ENCODE data around the gene KSR2.

- TF ChIP-seq POLR2A (IDR thresholded peaks at IDR 0.05; ENCODE audit: low read length) (no peak), GATA1 (IDR thresholded peaks at IDR 0.05; ENCODE audit: low read depth, low read length) (no peak)
Observed at GRCh38 chr12:117456076-117456475, 512.7 kb downstream of the KSR2 start.

Measured in erythroblast (primary cell).